GM23338 (cell line): ENCODE data around the gene TCF12.

Experiments used
- EZH2 ChIP-seq: fragments of 200-600 bp; sonication (generic); IDR thresholded peaks from one replicate; pipeline ENCODE4 v1.8.0; 2017; ENCODE audit warnings: antibody characterized with exemption, mild to moderate bottlenecking, low read depth; ENCODE audit not compliant: unreplicated experiment
- EZH2phosphoT487 ChIP-seq: fragments of 200-600 bp; sonication (generic); IDR thresholded peaks from one replicate; pipeline ENCODE4 v1.8.1; 2018; ENCODE audit warnings: antibody characterized with exemption; ENCODE audit not compliant: unreplicated experiment
- JUNB ChIP-seq: IDR thresholded peaks from one replicate; pipeline ENCODE4 v1.6.1; 2016; ENCODE audit warnings: antibody characterized with exemption; ENCODE audit not compliant: unreplicated experiment
- POLR2AphosphoS5 ChIP-seq: IDR thresholded peaks from 2 replicates; pipeline ENCODE4 v1.6.1; 2016; ENCODE audit warnings: antibody characterized with exemption, low read depth
- TF ChIP-seq, protein P1 (sequence below), 2 experiments: fragments of 200-600 bp in 1 of 2; sonication (generic) in 1 of 2; conservative IDR thresholded peaks; 2 replicates each; pipeline versions ENCODE4 v1.5.1 to v1.6.1; 2016 to 2017; ENCODE audit warnings: antibody characterized with exemption in 2 of 2, low read depth in 2 of 2, mild to moderate bottlenecking in 2 of 2, moderate library complexity in 1 of 2
- TF ChIP-seq, protein P2 (sequence below): IDR thresholded peaks from one replicate; pipeline ENCODE4 v1.6.1; 2018; ENCODE audit warnings: antibody characterized with exemption; ENCODE audit not compliant: unreplicated experiment

GRCh38 chr15:56893364-56893678, 25.1 kb upstream of the TCF12 start:
- TF ChIP-seq, protein P1, sequence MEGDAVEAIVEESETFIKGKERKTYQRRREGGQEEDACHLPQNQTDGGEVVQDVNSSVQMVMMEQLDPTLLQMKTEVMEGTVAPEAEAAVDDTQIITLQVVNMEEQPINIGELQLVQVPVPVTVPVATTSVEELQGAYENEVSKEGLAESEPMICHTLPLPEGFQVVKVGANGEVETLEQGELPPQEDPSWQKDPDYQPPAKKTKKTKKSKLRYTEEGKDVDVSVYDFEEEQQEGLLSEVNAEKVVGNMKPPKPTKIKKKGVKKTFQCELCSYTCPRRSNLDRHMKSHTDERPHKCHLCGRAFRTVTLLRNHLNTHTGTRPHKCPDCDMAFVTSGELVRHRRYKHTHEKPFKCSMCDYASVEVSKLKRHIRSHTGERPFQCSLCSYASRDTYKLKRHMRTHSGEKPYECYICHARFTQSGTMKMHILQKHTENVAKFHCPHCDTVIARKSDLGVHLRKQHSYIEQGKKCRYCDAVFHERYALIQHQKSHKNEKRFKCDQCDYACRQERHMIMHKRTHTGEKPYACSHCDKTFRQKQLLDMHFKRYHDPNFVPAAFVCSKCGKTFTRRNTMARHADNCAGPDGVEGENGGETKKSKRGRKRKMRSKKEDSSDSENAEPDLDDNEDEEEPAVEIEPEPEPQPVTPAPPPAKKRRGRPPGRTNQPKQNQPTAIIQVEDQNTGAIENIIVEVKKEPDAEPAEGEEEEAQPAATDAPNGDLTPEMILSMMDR (conservative IDR thresholded peaks at IDR 0.05; ENCODE audit: low read depth in 2 of 2): no peak
- TF ChIP-seq EZH2 (no peak), EZH2phosphoT487 (no peak), JUNB (no peak), POLR2AphosphoS5 (no peak)
- TF ChIP-seq, protein P2, sequence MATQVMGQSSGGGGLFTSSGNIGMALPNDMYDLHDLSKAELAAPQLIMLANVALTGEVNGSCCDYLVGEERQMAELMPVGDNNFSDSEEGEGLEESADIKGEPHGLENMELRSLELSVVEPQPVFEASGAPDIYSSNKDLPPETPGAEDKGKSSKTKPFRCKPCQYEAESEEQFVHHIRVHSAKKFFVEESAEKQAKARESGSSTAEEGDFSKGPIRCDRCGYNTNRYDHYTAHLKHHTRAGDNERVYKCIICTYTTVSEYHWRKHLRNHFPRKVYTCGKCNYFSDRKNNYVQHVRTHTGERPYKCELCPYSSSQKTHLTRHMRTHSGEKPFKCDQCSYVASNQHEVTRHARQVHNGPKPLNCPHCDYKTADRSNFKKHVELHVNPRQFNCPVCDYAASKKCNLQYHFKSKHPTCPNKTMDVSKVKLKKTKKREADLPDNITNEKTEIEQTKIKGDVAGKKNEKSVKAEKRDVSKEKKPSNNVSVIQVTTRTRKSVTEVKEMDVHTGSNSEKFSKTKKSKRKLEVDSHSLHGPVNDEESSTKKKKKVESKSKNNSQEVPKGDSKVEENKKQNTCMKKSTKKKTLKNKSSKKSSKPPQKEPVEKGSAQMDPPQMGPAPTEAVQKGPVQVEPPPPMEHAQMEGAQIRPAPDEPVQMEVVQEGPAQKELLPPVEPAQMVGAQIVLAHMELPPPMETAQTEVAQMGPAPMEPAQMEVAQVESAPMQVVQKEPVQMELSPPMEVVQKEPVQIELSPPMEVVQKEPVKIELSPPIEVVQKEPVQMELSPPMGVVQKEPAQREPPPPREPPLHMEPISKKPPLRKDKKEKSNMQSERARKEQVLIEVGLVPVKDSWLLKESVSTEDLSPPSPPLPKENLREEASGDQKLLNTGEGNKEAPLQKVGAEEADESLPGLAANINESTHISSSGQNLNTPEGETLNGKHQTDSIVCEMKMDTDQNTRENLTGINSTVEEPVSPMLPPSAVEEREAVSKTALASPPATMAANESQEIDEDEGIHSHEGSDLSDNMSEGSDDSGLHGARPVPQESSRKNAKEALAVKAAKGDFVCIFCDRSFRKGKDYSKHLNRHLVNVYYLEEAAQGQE: no peak
